GM19397 (cell line): Measurements from ENCODE around the gene PET100.

Experiments
- ATAC-seq: cut with Tn5 transposase; IDR thresholded peaks from one replicate; pipeline ENCODE4 v1.9.1; 2021; ENCODE audit warnings: mild to moderate bottlenecking, moderate library complexity; ENCODE audit not compliant: unreplicated experiment

The PET100 gene, protein sequence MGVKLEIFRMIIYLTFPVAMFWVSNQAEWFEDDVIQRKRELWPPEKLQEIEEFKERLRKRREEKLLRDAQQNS

GRCh38 chr19:7629347-7630054 is at the start of gene PET100, which contains the start of gene XAB2:
Gene PET100, plus strand, starts transcription at chr19:7629793. Its CDS starts 41 bp downstream, at chr19:7629834.
Gene XAB2, minus strand, starts transcription at chr19:7629545. Its CDS starts 18 bp downstream, at chr19:7629527.
- peak; percentile 90 for ATAC-seq

- no peak for ATAC-seq
Observed at GRCh38 chr19:7582446-7582845, 47.1 kb upstream of the PET100 start.

DNA sequence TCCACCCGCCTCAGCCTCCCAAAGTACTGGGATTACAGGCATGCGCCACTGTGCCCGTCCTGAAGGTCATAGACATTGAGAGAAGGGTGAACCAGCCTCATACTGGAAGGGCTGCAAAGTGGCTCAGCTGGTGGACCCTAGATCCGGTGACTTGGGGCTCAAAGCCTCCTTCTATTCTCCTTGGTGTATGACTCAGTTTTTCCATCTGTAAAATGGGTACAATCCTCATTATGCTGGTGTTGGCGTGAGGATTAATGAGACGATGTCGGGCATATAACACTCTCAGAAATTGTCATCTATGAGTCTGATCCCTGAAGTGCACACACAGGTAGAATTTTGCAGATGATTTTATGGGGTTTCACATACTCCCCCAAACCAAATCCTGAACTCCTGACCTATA is 39.8 kb upstream of the PET100 start:
- ATAC-seq, result no peak

DNA sequence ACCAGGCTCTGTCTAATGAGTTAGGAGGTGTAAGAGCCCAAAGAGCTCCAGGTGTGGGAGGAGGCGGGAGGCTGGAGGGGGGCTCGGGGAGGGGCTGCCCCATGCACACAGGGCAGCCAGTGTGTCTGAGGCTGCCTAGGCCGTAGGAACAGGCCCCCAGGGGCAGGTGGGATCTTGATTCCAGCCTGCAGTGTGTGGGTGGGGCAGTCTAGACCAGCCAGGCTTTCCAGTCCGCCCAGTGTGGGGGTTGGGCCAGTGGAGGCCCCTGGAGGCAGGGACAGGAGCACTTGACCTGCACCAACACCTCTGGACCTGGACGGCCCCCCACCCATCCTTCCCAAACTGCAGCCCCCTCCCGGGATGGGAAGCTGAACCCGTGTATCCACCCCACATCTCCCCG is 39.3 kb upstream of the PET100 start:
- ATAC-seq, result no peak

DNA sequence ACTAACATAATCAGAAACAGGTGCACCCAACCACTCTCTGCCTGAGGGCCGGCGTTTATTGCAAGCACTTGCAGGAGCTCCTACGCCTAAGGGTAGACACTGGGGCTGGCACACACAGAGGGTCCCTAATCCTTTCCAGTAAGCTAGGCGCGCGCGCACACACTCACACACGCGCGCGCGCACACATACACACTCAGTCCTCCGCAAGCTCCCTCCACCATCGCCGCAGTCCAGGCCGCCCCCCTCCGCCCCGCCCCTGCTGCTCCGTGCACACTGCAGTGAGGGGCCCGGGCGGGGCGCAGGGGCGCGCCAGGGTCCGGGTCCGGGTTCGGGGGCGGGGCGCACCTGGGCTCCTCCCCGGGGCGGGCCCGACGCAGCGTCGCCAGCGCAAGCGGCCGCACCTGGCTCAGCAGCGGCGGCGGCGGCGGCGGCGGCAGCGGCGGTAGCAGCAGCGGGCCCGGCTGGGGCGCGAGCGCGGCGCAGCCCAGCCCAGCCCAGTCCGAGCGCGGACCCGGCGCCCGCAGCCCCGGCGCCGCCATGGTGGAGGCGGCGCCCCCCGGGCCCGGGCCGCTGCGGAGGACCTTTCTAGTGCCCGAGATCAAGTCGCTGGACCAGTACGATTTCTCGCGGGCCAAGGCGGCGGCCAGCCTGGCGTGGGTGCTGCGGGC is 34.0 kb upstream of the PET100 start, which contains the start of gene CAMSAP3:
CAMSAP3 (plus strand) TSS at position 398 of the 668 bp plus-strand sequence; CDS start at position 538, 140 bp downstream.
- peak; percentile 60 for ATAC-seq

DNA sequence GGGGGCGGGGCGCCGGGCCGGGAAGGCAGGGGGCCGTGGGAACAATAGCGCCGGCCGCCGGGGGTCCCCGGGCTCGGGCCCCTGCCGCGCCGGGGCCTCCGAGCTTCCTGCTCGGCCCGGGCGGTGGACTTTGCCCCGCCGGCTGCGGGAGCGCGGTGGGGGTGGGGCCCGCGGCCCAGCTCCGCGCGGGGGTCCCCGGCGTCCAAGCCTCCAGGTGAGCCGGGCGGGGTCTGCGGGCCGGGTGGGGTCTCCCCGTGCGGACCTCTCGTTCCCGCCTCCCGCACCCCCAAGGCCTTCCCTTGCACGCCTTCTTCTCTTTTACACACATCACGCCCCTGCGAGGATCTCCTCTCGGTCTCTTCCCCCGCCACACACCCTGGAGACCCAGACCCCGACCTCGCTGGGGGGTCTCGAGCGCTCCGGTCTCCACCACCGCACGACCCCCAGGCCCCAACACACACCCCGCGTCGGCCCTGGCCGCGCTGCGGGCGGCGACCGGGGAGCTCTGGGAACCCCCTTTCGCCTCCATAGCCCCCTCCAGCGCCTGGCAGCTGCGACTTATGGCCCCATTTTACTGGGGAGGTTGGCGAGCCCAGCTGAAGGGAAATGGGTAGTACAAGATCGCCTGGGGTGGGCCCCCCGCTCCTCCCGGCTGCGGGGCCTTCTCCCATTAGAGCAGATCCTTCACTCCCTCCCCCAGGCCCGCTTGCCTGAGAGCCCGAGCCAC is 33.2 kb upstream of the PET100 start:
- no peak for ATAC-seq

DNA sequence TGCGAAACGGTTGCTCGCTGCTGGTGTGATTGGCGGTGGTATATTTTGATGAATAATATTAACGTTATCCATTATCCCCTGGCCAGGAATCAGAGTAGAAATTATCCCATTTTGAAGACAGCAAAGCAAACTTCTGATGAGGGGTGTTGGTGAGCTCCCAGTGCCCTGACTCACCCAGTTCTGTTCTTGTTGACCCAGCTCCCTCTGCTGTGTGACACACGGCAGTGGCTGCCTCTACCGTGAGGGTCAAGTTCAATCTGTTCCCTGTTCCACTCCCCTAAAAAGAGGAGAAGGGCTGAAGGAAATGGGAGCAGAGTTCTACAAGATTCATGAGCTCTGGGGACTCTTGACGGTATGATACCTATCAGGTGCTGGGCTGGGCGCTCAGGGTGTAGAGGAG is 31.9 kb upstream of the PET100 start:
- ATAC-seq, result no peak

DNA sequence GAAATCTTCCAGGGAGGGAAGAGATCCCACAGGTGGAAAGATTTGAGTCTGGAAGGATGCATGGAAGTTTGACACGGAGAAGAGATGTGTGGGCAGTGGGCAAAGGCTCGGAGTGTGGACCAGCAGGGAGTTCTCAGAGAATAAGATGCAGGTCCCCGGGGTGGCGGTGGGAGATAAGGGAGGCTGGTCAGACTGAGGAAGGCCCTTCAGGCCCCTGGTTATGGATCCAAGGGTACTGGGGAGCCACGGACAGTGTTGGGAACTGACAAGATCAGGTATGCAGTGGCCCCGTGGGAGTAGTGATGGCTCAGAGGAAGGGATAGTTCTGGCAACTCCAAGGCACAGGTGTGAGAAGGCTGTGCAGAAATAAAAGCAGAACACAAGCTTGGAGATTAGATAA is 31.4 kb upstream of the PET100 start:
- no peak for ATAC-seq

DNA sequence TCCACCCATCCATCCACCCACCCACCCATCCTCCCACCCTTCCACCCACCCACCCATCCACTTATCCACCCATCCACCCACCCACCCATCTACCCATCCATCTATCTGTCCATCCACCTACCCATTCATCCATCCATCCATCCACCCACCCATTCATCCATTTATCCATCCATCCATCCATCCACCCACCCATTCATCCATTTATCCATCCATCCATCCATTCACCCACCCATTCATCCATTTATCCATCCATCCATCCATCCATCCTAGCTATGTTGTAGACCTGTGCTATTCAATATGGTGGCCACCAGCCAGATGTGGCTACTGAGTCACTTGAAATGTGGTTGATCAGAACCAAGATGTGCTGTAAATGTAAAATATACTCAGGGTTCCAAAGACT is 28.9 kb upstream of the PET100 start:
- no peak for ATAC-seq

- ATAC-seq, result no peak
Observed at GRCh38 chr19:7602240-7602934, 27.2 kb upstream of the PET100 start.

DNA sequence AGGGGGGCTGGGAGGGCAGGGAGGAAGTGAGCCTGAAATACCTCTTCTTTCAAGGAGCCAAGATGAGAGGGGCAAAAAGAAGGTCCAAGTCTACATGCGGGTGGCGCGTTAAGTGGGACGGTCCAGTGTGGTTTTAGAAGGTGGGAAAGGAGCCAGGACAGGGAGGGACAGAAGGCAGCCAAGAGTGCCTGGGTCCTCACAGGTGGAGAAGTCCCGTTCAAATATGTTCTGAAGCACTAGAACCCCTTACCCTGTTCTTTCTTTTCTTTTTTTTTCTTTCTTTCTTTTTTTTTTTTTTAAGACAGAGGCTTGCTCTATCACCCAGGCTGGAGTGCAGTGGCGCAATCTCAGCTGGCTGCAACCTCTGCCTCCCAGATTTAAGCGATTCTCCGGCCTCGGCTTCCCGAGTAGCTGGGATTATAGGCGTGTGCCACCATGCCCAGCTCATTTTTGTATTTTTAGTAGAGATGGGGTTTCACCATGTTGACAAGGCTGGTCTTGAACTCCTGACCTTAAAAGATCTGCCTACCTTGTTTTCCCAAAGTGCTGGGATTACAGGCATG is 26.6 kb upstream of the PET100 start:
- ATAC-seq, result no peak

- no peak for ATAC-seq
Observed at GRCh38 chr19:7603919-7604318, 25.7 kb upstream of the PET100 start.

- no peak for ATAC-seq
Observed at GRCh38 chr19:7605490-7606222, 23.9 kb upstream of the PET100 start.

GRCh38 chr19:7606289-7606688 is 23.3 kb upstream of the PET100 start:
- ATAC-seq, result no peak

DNA sequence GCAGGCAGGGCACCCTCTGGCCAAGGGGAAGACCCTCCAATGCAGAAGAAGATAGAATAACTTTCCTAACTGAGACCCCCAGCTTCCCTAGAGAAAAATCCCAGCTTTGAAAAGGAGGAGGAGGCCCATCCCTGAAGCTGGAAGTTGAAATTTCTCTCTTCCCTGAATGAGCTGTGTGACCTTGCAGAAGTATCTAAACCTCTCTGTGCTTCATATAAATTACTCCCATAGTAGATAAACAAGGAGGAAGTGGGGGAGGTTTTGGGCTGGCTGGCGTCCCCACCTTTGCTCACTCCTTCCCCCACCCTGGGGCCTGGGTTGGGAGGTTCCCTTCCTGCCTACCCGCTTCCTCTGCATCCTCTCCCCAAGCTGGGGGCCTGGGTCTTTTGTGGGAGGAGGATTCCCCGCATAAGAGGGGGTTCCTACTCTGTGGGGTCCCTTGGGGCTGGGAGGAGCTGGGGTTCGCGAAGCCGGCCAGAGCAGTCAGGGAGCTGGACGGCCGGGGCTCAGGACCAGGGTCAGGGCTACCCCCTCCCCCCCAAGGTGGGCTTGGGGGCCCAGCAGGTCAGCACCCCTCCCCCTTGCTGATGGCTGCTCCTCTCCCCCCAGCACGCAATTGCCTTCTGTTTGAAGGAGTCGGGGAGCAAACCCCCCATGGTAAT is 22.2 kb upstream of the PET100 start:
- no peak for ATAC-seq

DNA sequence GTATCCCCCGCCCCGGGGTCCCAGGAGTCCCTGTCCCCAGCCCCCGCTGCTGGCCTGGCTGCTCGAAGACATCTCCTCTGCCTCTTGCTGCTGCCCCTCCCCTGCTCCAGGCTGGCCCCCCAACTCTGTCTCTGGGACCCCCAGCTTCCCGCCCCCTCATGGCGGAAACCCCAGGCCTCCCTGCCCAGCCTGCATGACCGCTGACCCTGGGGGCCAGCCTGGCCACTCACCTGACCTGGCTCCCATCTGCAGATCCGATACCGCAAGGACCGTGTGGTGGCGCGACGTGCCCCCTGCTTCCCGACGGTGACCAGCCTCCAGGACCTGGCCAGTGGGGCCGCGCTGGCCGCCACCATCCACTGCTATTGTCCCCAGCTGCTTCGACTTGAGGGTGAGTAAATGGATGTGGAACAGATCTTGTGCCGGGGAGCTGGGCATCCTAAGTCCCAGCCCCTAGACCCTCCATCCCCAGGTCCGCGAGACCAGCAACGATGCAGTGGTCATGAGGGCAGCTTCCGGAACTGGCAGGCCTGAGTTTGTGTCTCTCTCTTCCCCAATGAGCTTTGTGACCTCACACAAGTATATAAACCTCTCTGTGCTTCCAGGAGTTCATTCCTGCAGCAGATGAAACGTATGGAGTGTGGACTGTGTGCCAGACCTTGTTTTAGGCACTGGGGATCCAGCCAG is 21.6 kb upstream of the PET100 start:
- no peak for ATAC-seq

DNA sequence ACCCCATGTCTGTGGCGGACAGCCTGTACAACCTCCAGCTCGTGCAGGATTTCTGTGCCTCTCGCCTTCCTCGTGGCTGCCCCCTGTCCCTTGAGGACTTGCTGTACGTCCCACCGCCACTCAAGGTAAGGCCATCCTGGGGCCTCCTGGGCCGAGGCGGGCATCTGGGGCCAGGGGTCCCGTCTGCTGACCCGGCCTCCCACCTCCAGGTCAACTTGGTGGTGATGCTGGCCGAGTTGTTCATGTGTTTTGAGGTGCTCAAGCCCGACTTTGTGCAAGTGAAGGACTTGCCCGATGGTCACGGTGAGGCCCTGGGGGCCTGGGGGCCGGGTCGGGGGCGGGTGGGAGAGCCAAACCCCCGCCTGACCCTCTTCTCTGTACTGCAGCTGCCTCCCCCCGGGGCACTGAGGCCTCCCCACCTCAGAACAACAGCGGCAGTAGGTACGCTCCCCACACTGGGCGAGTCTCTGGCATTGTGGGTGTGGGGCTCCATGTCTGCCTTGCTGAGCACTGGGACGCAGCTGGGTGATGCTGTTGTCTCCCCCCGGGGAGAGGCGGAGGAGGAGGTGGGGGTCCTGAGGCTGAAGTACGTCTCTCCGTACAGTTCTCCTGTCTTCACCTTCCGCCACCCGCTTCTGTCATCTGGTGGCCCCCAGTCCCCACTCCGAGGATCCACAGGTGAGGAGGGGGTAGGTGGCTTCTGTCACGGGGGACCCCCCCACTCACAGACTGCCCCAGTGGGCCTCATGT is 18.9 kb upstream of the PET100 start:
- no peak for ATAC-seq
